ENCODE data around the gene CAGE1.

- TF ChIP-seq CTCF (IDR thresholded peaks at IDR 0.05; ENCODE audit: low read depth, low read length) (no peak), EZH2phosphoT487 (IDR thresholded peaks at IDR 0.05; ENCODE audit: low read depth) (no peak)
Measured at GRCh38 chr6:7401075-7401474, 11.5 kb upstream of the CAGE1 start.
